A204.1 (cell line): ENCODE data around the gene TMEM53.

Experiments used
- FAIRE-seq: peaks from 2 replicates; lab custom pipeline; 2012; peaks lifted over from hg19 to GRCh38; lab: Jason Lieb, UNC

The TMEM53 gene

GRCh38 chr1:44628962-44629756 lies 45.1 kb downstream of the TMEM53 start:
- FAIRE-seq = no peak

GRCh38 chr1:44625348-44625747 lies 48.9 kb downstream of the TMEM53 start:
- no peak for FAIRE-seq

- no peak for FAIRE-seq
Observed at GRCh38 chr1:44624268-44624901, 49.9 kb downstream of the TMEM53 start.

GRCh38 chr1:44621841-44622286 lies 52.4 kb downstream of the TMEM53 start:
- no peak for FAIRE-seq

- FAIRE-seq = no peak
Observed at GRCh38 chr1:44620072-44620471, 54.2 kb downstream of the TMEM53 start.

- FAIRE-seq = no peak
Observed at GRCh38 chr1:44619261-44619900, 54.9 kb downstream of the TMEM53 start.

- no peak for FAIRE-seq
Observed at GRCh38 chr1:44617703-44618029, 56.6 kb downstream of the TMEM53 start.

- no peak for FAIRE-seq
Observed at GRCh38 chr1:44616991-44617702, 57.1 kb downstream of the TMEM53 start.

GRCh38 chr1:44616284-44616990 lies 57.8 kb downstream of the TMEM53 start:
- FAIRE-seq = no peak

- FAIRE-seq = no peak
Observed at GRCh38 chr1:44613941-44614340, 60.3 kb downstream of the TMEM53 start.

GRCh38 chr1:44611866-44612265 lies 62.4 kb downstream of the TMEM53 start:
- FAIRE-seq = no peak

- FAIRE-seq = no peak
Observed at GRCh38 chr1:44611419-44611818, 62.9 kb downstream of the TMEM53 start.

GRCh38 chr1:44610527-44611148 lies 63.6 kb downstream of the TMEM53 start:
- no peak for FAIRE-seq

GRCh38 chr1:44609768-44610526 lies 64.3 kb downstream of the TMEM53 start:
- FAIRE-seq = no peak

- FAIRE-seq = no peak
Observed at GRCh38 chr1:44609412-44609767, 64.9 kb downstream of the TMEM53 start.

- no peak for FAIRE-seq
Observed at GRCh38 chr1:44608141-44608540, 66.1 kb downstream of the TMEM53 start.

- no peak for FAIRE-seq
Observed at GRCh38 chr1:44606701-44607281, 67.5 kb downstream of the TMEM53 start.

GRCh38 chr1:44605914-44606615 lies 68.2 kb downstream of the TMEM53 start:
- FAIRE-seq = no peak

GRCh38 chr1:44604157-44604955 lies 69.9 kb downstream of the TMEM53 start:
- no peak for FAIRE-seq
